K562 (cell line): ENCODE measurements around the gene UBE2D2. TPM values are rescaled to one million over a fixed set of nuclear protein-coding genes. Genes with fewer than 3 reads are reported as not detected.
A peak's percentile ranks its signal among the peaks of the same experiment; 100 is the strongest.

Source experiments
- ATF7 ChIP-seq: fragments of 450-650 bp; IDR thresholded peaks from 2 replicates; pipeline ENCODE4 v1.7.1; 2014; ENCODE audit warnings: mild to moderate bottlenecking, moderate library complexity
- CREM ChIP-seq: IDR thresholded peaks from 2 replicates; pipeline ENCODE4 v1.6.1; 2014; ENCODE audit warnings: antibody characterized with exemption, low read depth
- HDAC8 ChIP-seq: fragments of 450-650 bp; IDR thresholded peaks from 2 replicates; pipeline ENCODE4 v1.6.1; 2016; ENCODE audit warnings: mild to moderate bottlenecking, missing genetic modification characterization, moderate library complexity, missing compliant biosample characterization
- KDM5B ChIP-seq: fragments of 200-600 bp; sonication (generic); IDR thresholded peaks from 2 replicates; pipeline ENCODE4 v1.6.1; 2012; ENCODE audit warnings: low read depth, mild to moderate bottlenecking, moderate library complexity, low read length, control low read depth, inconsistent platforms; ENCODE audit not compliant: insufficient replicate concordance
- MIER1 ChIP-seq: fragments of 450-650 bp; IDR thresholded peaks from 2 replicates; pipeline ENCODE4 v1.6.1; 2016; ENCODE audit warnings: antibody characterized with exemption, mild to moderate bottlenecking, low read depth
- NFE2L1 ChIP-seq: fragments of 450-650 bp; IDR thresholded peaks from 2 replicates; pipeline ENCODE4 v1.6.1; 2016; ENCODE audit warnings: missing genetic modification characterization, low read depth, mild to moderate bottlenecking, missing compliant biosample characterization, moderate library complexity, borderline replicate concordance
- PHTF2 ChIP-seq: fragments of 250-450 bp; sonication (Bioruptor Pico); IDR thresholded peaks from 2 replicates; pipeline ENCODE4 v1.5.0; 2021; ENCODE audit warnings: mild to moderate bottlenecking
- PML ChIP-seq: IDR thresholded peaks from 2 replicates; pipeline ENCODE4 v1.6.1; 2012; ENCODE audit warnings: low read length, inconsistent platforms
- RBM39 ChIP-seq: fragments of 200-400 bp; formaldehyde crosslinking; optimal IDR thresholded peaks from 2 replicates; pipeline ENCODE3; 2018; ENCODE audit warnings: low read depth, low read length
- RFX1 ChIP-seq: fragments of 450-650 bp; IDR thresholded peaks from 2 replicates; pipeline ENCODE4 v1.6.1; 2016; ENCODE audit warnings: mild to moderate bottlenecking, moderate library complexity
- SMAD4 ChIP-seq: fragments of 250-450 bp; sonication (Bioruptor Pico); conservative IDR thresholded peaks from 2 replicates; pipeline ENCODE4 v1.8.0; 2021; ENCODE audit warnings: inconsistent platforms, mild to moderate bottlenecking, moderate library complexity
- ZC3H11A ChIP-seq: IDR thresholded peaks from 2 replicates; pipeline ENCODE4 v1.6.1; 2012; ENCODE audit warnings: low read depth, low read length, improper control_type of control experiment
- ZNF354B ChIP-seq: fragments of 250-450 bp; sonication (Bioruptor Pico); IDR thresholded peaks from 2 replicates; pipeline ENCODE4 v1.4.0; 2020
- ZNF778 ChIP-seq: fragments of 450-650 bp; formaldehyde crosslinking; IDR thresholded peaks from 2 replicates; pipeline ENCODE4 v1.4.0; 2020; ENCODE audit warnings: mild to moderate bottlenecking, moderate library complexity
- polyA plus RNA-seq, 8 experiments: library from polyadenylated mRNA; depleted of rRNA in 4 of 8; stranded (reverse) in 5 of 8; unstranded in 3 of 8; fragments of >200 nt; fragmentation: Nextera tagmentation in 2 of 8; fragmentation: Illumina TruSeq in 1 of 8; extraction: Ambion mirVana in 2 of 8; extraction: Trizol in 1 of 8; gene quantifications; 2 replicates each; pipeline versions ENCODE4 v1.2.1 to v1.2.3, GENCODE V29; 2011 to 2014; ENCODE audit warnings: inconsistent platforms in 1 of 8, missing spikeins in 1 of 8
- total RNA-seq, 7 experiments: library from RNA; depleted of rRNA in 6 of 7; stranded (reverse); fragments of >200 nt in 6 of 7; fragmentation: Illumina TruSeq in 2 of 7; extraction: Trizol in 2 of 7; gene quantifications; 2 replicates each; pipeline versions ENCODE4 v1.2.1 to v1.2.3, GENCODE V29; 2011 to 2021; ENCODE audit warnings: low replicate concordance in 1 of 7
- TF ChIP-seq, protein P1 (sequence below): sonication (generic); formaldehyde crosslinking; IDR thresholded peaks from 2 replicates; pipeline ENCODE4 v1.8.1; 2023; ENCODE audit warnings: mild to moderate bottlenecking, missing genetic modification reagents

Gene UBE2D2
- total and polyA plus RNA-seq, 9 of the 15 experiments (the other 6 are each of a cell fraction or from before 2014, with no cell fraction given), result 53.6 to 198 (median 122) TPM

DNA sequence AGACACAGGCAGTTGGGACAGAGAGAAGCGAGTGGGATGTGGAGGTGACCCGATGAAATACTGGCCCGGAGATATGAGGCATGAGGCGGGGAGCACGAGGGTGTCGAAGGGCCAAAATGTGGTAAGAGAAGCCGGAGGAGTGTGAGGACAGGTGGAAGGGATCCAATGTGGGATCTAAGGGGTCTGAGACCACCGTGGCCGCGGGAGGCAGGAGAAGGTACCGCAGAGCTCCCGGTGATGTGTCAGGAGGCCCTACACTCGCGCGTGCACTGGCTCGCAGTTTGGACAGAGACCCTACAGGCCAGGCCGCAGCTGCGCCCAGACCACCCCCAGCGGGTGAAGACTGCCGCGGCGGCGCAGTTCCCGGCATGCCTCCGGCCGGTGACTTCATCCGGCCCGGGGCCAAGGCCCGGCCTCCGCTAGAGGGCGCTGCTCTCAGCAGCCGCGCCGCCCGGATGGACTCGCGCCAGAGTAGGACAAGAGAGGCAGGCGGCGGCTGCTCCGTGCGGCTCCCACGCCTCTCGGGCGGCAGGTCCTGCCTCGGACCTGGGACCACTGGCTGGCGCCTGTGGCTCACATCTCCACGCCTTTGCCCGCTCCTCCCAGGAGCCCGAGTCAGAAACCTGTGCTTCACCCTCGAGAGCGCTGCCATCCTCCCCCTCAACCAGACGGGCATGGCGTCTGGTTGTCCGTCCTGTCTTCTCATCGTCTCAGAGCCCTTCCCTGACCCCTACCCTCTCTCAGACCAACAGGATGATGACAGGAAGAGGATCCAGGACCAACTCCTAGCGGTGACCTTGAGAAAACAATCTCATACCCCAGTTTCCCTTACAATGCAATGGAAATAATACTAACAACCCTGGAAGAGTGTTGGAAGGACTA, 43.2 kb upstream of the UBE2D2 start (continued):
- peak; percentile 83; the same call in 1 of the 2 replicates for TF ChIP-seq PML
- TF ChIP-seq ZNF778, result no peak
- TF ChIP-seq SMAD4 (CRISPR knock-in tag), result peak; percentile 98
- no peak for TF ChIP-seq ZNF354B
- TF ChIP-seq RBM39, result no peak
- TF ChIP-seq ZC3H11A, result peak; percentile 5; the same call in 1 of the 2 replicates
- TF ChIP-seq, protein P1, sequence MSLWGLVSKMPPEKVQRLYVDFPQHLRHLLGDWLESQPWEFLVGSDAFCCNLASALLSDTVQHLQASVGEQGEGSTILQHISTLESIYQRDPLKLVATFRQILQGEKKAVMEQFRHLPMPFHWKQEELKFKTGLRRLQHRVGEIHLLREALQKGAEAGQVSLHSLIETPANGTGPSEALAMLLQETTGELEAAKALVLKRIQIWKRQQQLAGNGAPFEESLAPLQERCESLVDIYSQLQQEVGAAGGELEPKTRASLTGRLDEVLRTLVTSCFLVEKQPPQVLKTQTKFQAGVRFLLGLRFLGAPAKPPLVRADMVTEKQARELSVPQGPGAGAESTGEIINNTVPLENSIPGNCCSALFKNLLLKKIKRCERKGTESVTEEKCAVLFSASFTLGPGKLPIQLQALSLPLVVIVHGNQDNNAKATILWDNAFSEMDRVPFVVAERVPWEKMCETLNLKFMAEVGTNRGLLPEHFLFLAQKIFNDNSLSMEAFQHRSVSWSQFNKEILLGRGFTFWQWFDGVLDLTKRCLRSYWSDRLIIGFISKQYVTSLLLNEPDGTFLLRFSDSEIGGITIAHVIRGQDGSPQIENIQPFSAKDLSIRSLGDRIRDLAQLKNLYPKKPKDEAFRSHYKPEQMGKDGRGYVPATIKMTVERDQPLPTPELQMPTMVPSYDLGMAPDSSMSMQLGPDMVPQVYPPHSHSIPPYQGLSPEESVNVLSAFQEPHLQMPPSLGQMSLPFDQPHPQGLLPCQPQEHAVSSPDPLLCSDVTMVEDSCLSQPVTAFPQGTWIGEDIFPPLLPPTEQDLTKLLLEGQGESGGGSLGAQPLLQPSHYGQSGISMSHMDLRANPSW, result no peak
- 0 out of 2 replicates have a peak, but pooled peaks have one; percentile 51 for TF ChIP-seq PHTF2 (CRISPR knock-in tag)
- TF ChIP-seq NFE2L1 (tag), result no peak
- TF ChIP-seq RFX1, result no peak
- peak; percentile 72 for TF ChIP-seq KDM5B
- peak; percentile 57; the same call in 1 of the 2 replicates for TF ChIP-seq HDAC8 (tag)
- TF ChIP-seq MIER1, result no peak
- peak; percentile 99 for TF ChIP-seq ATF7
- peak; percentile 79 for TF ChIP-seq CREM
